Spleen (tissue), 7 donors: ENCODE measurements around the gene RNF214.

Source experiments
- POLR2AphosphoS5 ChIP-seq, 3 donors: sonication (generic); formaldehyde crosslinking; IDR thresholded peaks; one replicate each; pipeline ENCODE4 v1.5.1; 2017; ENCODE audit warnings: antibody characterized with exemption in 3 of 3
- TF ChIP-seq, protein P1 (sequence below), 11 experiments: fragments of 200-600 bp in 7 of 11; fragments of 450-650 bp in 4 of 11; sonication (generic) in 4 of 11; IDR thresholded peaks in 8 of 11; conservative IDR thresholded peaks in 3 of 11; 1 replicate in 7 of 11; 2 replicates in 4 of 11; pipeline versions ENCODE4 v1.4.0 to v1.8.0; 2016 to 2021; ENCODE audit warnings: antibody characterized with exemption in 11 of 11, inconsistent platforms in 4 of 11, mild to moderate bottlenecking in 1 of 11
- donor health status: DM: no; HTN: no; CAD: no; lungs with moderate emphysema.
- donor health status: DM: no; HTN: no; CAD: no.
- donor health status: DM: no; HTN: no; CAD: no.

DNA sequence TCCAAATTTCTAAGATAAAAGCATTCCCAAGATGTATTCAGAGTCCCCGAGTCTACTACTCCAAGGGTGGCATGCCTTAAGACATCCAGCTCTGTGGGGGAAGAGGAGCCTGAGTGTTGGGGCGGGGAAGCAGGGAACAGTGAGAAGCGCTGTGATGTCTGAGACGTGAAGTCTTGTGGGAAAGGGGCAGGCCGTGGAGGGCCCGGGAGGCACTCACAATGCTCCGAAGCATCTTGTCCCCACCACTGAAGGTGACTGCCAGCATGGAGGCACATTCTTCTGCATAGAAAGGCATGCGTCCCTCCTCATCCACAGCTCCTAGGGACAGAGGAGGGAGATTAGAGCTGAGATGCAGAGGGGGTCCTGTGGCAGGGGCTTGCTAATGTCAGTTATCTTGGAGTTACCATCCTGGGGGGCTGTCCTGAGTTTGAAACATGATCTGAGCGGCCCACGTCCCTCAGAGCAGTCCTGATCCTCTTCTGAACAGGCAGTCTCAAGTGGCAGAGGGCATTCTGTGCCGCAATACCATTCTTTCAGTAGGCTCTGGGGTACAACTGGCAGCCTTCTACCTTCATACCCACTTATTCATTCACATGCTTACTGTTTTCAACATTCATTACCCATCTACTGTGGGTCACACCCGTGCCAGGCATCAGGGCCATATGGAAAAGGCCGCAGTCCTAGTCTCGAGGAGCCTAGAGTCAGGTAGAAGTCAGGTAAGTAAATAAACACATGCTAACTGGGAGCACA is 9.3 kb upstream of the RNF214 start:
- TF ChIP-seq POLR2AphosphoS5 (IDR thresholded peaks at IDR 0.05) = peak in 1 of 3 donors; percentile 18
- TF ChIP-seq, protein P1, sequence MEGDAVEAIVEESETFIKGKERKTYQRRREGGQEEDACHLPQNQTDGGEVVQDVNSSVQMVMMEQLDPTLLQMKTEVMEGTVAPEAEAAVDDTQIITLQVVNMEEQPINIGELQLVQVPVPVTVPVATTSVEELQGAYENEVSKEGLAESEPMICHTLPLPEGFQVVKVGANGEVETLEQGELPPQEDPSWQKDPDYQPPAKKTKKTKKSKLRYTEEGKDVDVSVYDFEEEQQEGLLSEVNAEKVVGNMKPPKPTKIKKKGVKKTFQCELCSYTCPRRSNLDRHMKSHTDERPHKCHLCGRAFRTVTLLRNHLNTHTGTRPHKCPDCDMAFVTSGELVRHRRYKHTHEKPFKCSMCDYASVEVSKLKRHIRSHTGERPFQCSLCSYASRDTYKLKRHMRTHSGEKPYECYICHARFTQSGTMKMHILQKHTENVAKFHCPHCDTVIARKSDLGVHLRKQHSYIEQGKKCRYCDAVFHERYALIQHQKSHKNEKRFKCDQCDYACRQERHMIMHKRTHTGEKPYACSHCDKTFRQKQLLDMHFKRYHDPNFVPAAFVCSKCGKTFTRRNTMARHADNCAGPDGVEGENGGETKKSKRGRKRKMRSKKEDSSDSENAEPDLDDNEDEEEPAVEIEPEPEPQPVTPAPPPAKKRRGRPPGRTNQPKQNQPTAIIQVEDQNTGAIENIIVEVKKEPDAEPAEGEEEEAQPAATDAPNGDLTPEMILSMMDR (IDR thresholded peaks at IDR 0.05 in 8 of 11, conservative IDR thresholded peaks at IDR 0.05 in 3 of 11) = no peak
